ENCODE data around the gene HCFC2.
"Not testable (repeated sequence)": the region's sequence is repeated elsewhere in the genome, so short reads cannot be mapped to it uniquely, and the experiment has no call there.

The HCFC2 gene

GRCh38 chr12:104057771-104058197, 6.5 kb upstream of the HCFC2 start:
- no peak for DNase-seq (ENCODE audit: low read depth)

- no peak for DNase-seq (ENCODE audit: low read depth)
Measured at GRCh38 chr12:104058802-104059201, 5.5 kb upstream of the HCFC2 start.

- DNase-seq (ENCODE audit: low read depth) = no peak
Measured at GRCh38 chr12:104059963-104060362, 4.4 kb upstream of the HCFC2 start.

GRCh38 chr12:104060791-104061190, 3.5 kb upstream of the HCFC2 start:
- DNase-seq (ENCODE audit: low read depth) = no peak

- no peak for DNase-seq (ENCODE audit: low read depth)
Measured at GRCh38 chr12:104063712-104064030, 660 bp upstream of the HCFC2 start.

GRCh38 chr12:104064842-104065427, 604 bp downstream of the HCFC2 start:
- no peak for DNase-seq (ENCODE audit: low read depth)

GRCh38 chr12:104072099-104072498, 7.8 kb downstream of the HCFC2 start:
- DNase-seq (ENCODE audit: low read depth) = no peak

GRCh38 chr12:104073699-104074098, 9.4 kb downstream of the HCFC2 start:
- DNase-seq (ENCODE audit: low read depth) = no peak

- DNase-seq (ENCODE audit: low read depth) = no peak
Measured at GRCh38 chr12:104079024-104079423, 14.7 kb downstream of the HCFC2 start.

GRCh38 chr12:104080764-104081163, 16.4 kb downstream of the HCFC2 start:
- no peak for DNase-seq (ENCODE audit: low read depth)

GRCh38 chr12:104083769-104084475, 19.6 kb downstream of the HCFC2 start:
- DNase-seq (ENCODE audit: low read depth) = no peak

- no peak for DNase-seq (ENCODE audit: low read depth)
Measured at GRCh38 chr12:104090685-104091084, 26.4 kb downstream of the HCFC2 start.

GRCh38 chr12:104091136-104091535, 26.8 kb downstream of the HCFC2 start:
- no peak for DNase-seq (ENCODE audit: low read depth)

- DNase-seq (ENCODE audit: low read depth) = no peak
Measured at GRCh38 chr12:104094284-104094683, 30.0 kb downstream of the HCFC2 start.

- DNase-seq (ENCODE audit: low read depth) = no peak
Measured at GRCh38 chr12:104095289-104095688, 31.0 kb downstream of the HCFC2 start.

- no peak for DNase-seq (ENCODE audit: low read depth)
Measured at GRCh38 chr12:104097954-104098353, 33.6 kb downstream of the HCFC2 start.

- no peak for DNase-seq (ENCODE audit: low read depth)
Measured at GRCh38 chr12:104105461-104105860, 41.1 kb downstream of the HCFC2 start.

- DNase-seq (ENCODE audit: low read depth) = no peak
Measured at GRCh38 chr12:104106965-104107364, 42.6 kb downstream of the HCFC2 start.

- DNase-seq (ENCODE audit: low read depth) = peak; percentile 73
Measured at GRCh38 chr12:104108755-104109445, 44.6 kb downstream of the HCFC2 start.

GRCh38 chr12:104109446-104110271, 45.3 kb downstream of the HCFC2 start:
- DNase-seq (ENCODE audit: low read depth) = no peak

GRCh38 chr12:104114834-104115586, 50.7 kb downstream of the HCFC2 start:
- not testable (repeated sequence) for DNase-seq (ENCODE audit: low read depth)

GRCh38 chr12:104115587-104115975, 51.2 kb downstream of the HCFC2 start:
- no peak for DNase-seq (ENCODE audit: low read depth)

All from fibroblast of the conjunctiva (primary cell).